ENCODE data around the gene GBE1.
"Not testable (repeated sequence)": the region's sequence is repeated elsewhere in the genome, so short reads cannot be mapped to it uniquely, and the experiment has no call there.

GRCh38 chr3:81747280-81747679 lies 14.2 kb downstream of the GBE1 start:
- not testable (repeated sequence) for TF ChIP-seq CTCF (conservative IDR thresholded peaks at IDR 0.05; ENCODE audit: low read length); EZH2phosphoT487 (IDR thresholded peaks at IDR 0.05; ENCODE audit: borderline replicate concordance)

All from Loucy (cell line).